SH-SY5Y (cell line): ENCODE measurements around the gene NR6A1.

Experiments used
- GATA2 ChIP-seq: IDR thresholded peaks from 2 replicates; pipeline ENCODE4 v1.6.1; 2011; ENCODE audit warnings: mild to moderate bottlenecking, low read depth, low read length
- GATA3 ChIP-seq: IDR thresholded peaks from 2 replicates; pipeline ENCODE4 v1.6.1; 2011; ENCODE audit warnings: low read depth, mild to moderate bottlenecking, low read length, moderate library complexity

GRCh38 chr9:124507880-124508423 is 263.2 kb downstream of the NR6A1 start:
- TF ChIP-seq GATA2 (no peak), GATA3 (no peak)
